Nephron (organoid): ENCODE results near the gene PIGQ.

Source experiments
- H3K27ac Mint-ChIP-seq, 3 experiments: 2 replicates each; pipeline ENCODE4 v1.8.0; 2020; ENCODE audit warnings: mixed read lengths in 3 of 3, mild to moderate bottlenecking in 2 of 3, moderate library complexity in 1 of 3
- H3K27me3 Mint-ChIP-seq: 2 replicates; pipeline ENCODE4 v1.8.0; 2021; ENCODE audit warnings: low read depth, mild to moderate bottlenecking, moderate library complexity, mixed read lengths
- H3K36me3 Mint-ChIP-seq: 2 replicates; pipeline ENCODE4 v1.8.0; 2020; ENCODE audit warnings: low read depth, mixed read lengths
- H3K4me1 Mint-ChIP-seq: 2 replicates; pipeline ENCODE4 v1.8.0; 2020; ENCODE audit warnings: mixed read lengths
- H3K4me3 Mint-ChIP-seq, 3 experiments: 2 replicates each; pipeline ENCODE4 v1.8.0; 2020; ENCODE audit warnings: mild to moderate bottlenecking in 3 of 3, mixed read lengths in 3 of 3, moderate library complexity in 2 of 3
- H3K9me3 Mint-ChIP-seq: 2 replicates; pipeline ENCODE4 v1.8.0; 2020; ENCODE audit warnings: mixed read lengths
- TF ChIP-seq, protein P1 (sequence below), 3 experiments: fragments of 200-600 bp; sonication (generic); IDR thresholded peaks; one replicate each; pipeline ENCODE4 v1.5.0; 2021; ENCODE audit warnings: antibody characterized with exemption in 3 of 3; ENCODE audit not compliant: unreplicated experiment in 3 of 3

PIGQ gene

DNA sequence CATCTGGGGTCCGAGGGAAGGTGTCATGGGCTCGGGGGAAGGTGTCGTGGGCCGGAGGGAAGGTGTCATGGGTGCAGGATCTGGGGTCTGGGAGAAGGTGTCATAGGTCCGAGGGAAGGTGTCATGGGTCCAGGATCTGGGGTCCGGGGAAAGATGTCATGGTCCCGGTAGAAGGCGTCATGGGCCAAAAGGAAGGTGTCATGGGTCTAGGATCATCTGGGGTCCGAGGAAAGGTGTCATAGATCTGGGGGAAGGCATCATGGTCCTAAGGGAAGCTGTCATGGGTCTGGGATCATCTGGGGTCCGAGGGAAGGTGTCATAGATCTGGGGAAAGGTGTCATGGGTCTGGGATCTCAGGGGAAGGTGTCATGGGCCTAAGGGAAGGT, 21.0 kb downstream of the PIGQ start:
- Mint-ChIP-seq H3K36me3 (peaks cover 7% of the 10 kb centered on the region), H3K9me3 (no peaks in the 10 kb centered on the region), H3K27me3 (peaks cover 6% of the 10 kb centered on the region)

DNA sequence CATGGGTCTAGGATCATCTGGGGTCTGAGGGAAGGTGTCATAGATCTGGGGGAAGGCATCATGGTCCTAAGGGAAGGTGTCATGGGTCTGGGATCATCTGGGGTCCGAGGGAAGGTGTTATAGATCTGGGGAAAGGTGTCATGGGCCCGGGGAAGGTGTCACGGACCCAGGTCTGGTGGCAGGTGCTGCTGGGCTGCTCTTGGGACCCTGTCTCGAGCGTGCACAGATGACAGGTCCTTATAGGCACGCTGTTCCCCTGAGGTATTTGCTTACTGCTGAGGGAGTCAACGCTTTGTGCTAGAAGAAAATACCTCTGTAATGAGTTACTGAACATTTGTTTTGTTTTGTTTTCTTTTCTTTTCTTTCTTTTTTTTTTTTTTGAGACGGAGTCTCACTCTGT, 21.5 kb downstream of the PIGQ start:
- Mint-ChIP-seq H3K4me3 (peak overlapping the region; percentile 90 to 92 (median 90)), H3K4me1 (peaks cover 39% of the 10 kb centered on the region), H3K9me3 (no peaks in the 10 kb centered on the region), H3K27me3 (peaks cover 4% of the 10 kb centered on the region), H3K36me3 (peaks cover 11% of the 10 kb centered on the region), H3K27ac (peak overlapping the region; percentile 53 to 91 (median 74))
- TF ChIP-seq, protein P1, sequence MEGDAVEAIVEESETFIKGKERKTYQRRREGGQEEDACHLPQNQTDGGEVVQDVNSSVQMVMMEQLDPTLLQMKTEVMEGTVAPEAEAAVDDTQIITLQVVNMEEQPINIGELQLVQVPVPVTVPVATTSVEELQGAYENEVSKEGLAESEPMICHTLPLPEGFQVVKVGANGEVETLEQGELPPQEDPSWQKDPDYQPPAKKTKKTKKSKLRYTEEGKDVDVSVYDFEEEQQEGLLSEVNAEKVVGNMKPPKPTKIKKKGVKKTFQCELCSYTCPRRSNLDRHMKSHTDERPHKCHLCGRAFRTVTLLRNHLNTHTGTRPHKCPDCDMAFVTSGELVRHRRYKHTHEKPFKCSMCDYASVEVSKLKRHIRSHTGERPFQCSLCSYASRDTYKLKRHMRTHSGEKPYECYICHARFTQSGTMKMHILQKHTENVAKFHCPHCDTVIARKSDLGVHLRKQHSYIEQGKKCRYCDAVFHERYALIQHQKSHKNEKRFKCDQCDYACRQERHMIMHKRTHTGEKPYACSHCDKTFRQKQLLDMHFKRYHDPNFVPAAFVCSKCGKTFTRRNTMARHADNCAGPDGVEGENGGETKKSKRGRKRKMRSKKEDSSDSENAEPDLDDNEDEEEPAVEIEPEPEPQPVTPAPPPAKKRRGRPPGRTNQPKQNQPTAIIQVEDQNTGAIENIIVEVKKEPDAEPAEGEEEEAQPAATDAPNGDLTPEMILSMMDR (IDR thresholded peaks at IDR 0.05; ENCODE audit: unreplicated experiment in 3 of 3) = no peak

More for the DNA sequence above, 21.0 kb downstream of the PIGQ start:
- TF ChIP-seq, protein P1 (IDR thresholded peaks at IDR 0.05; ENCODE audit: unreplicated experiment in 3 of 3) = no peak
- H3K4me3 Mint-ChIP-seq = peak overlapping the region; percentile 90 to 92 (median 90)
- peaks cover 41% of the 10 kb centered on the region for H3K4me1 Mint-ChIP-seq
- H3K27ac Mint-ChIP-seq = peak overlapping the region; percentile 53 to 91 (median 74)

DNA sequence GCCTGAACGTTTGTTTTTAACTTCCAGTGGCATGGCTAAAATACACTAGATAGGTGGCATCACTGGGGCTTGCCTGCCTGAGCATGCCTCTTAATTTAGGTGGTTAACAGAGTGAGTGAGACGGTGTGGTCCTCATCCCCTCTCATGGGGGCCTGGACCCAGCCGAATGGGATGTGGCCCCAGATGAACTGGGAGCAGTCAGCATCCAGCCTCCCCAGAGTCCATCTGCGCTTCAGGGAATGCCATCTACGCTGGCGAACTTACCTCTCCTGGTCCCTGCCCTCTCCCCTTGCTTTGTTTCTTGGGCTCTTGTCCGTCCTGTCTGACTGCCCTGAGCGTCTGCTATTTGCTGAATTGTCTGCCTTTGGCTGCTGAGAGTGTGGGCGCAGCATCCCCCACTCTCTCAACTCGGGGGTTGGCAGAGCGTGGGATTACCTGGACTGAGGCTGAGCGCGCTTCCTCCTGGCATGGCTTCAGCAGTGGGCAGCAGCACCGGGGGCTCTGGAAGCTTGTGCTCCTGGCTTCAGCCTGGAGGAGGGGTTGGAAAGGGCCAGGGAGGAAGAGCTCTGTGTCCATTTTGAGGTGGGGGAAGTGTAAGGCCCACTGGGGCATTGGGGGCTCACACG, 22.2 kb downstream of the PIGQ start:
- peak overlapping the region in 2 of 3 experiments; percentile 63 to 65 for H3K27ac Mint-ChIP-seq
- H3K36me3 Mint-ChIP-seq = peaks cover 19% of the 10 kb centered on the region
- H3K9me3 Mint-ChIP-seq = no peaks in the 10 kb centered on the region
- TF ChIP-seq, protein P1 (IDR thresholded peaks at IDR 0.05; ENCODE audit: unreplicated experiment in 3 of 3) = no peak
- H3K4me3 Mint-ChIP-seq = peak overlapping the region; percentile 90 to 92 (median 90)
- peaks cover 34% of the 10 kb centered on the region for H3K4me1 Mint-ChIP-seq
- H3K27me3 Mint-ChIP-seq = peaks cover 4% of the 10 kb centered on the region

DNA sequence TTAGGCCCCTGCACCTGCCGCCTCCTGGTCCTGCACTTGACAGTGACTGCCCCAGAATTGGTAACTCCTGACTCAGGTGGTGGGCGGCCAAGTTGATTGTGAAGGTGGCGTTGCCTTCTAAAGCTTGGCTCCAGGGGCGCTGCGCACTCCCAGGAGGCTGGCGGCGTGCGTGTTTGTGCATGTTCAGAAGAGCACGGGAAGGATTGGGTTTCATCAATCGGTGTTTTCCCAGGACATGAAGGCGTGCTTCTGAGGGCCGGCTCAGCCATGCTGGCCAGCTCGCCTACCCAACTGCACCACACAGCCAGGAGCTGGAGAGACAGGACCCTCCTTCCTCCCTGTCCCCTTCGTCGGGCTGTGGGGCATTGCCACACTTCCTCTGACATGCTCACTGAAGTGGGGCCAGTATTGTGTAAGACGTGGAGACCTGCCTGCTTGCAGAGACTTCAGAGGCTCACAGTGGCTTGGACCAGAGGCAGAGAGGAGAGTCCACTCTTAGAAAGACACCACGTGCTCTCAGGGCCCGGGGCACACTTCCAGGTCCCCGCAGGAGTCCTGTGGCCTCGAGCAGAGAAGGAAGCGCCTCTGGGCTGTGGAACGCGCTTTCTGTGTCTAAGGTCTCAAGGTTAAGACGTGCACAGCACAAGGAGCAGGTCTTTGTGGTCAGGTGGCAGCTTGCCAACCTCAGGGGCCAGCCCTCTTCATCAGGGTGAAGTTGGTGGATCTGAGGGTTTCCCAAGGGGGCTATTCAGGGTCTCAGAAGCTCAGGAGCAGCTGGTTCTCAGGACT, 22.9 kb downstream of the PIGQ start:
- Mint-ChIP-seq H3K27me3 (peaks cover 4% of the 10 kb centered on the region), H3K27ac (peak overlapping the region; percentile 55 to 90 (median 64)), H3K36me3 (peaks cover 21% of the 10 kb centered on the region), H3K4me1 (peaks cover 29% of the 10 kb centered on the region), H3K9me3 (no peaks in the 10 kb centered on the region), H3K4me3 (peak overlapping the region; percentile 25 to 92 (median 90))
- TF ChIP-seq, protein P1 (IDR thresholded peaks at IDR 0.05; ENCODE audit: unreplicated experiment in 3 of 3) = no peak

DNA sequence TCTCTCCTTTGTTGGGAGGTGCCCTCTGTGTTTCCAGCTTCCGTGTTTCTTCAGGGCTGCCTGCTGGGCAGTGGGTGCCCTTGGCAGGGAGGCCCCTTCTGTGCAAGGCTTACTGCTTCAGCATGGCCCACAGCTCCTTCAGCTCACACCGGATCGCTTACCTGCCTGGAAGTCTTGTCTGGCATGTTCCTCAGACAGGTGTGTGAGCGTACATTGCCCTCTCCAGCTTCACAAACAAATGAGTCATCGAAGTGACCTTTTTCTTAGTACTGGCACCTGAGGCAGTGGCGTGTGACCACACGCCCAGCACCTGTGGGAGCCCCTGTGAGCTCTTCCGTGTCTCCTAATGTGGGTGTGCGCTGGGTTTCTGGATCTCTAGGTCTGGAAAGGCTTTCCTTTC, 23.6 kb downstream of the PIGQ start:
- Mint-ChIP-seq H3K27me3 (peaks cover 4% of the 10 kb centered on the region), H3K36me3 (peaks cover 21% of the 10 kb centered on the region), H3K4me3 (peak overlapping the region; percentile 56 to 90 (median 72)), H3K4me1 (peaks cover 29% of the 10 kb centered on the region), H3K27ac (peak overlapping the region; percentile 55 to 90 (median 64)), H3K9me3 (no peaks in the 10 kb centered on the region)
- TF ChIP-seq, protein P1 (IDR thresholded peaks at IDR 0.05; ENCODE audit: unreplicated experiment in 3 of 3) = no peak
